CD8-positive, alpha-beta memory T cell (primary cell): ENCODE results near the gene EPHA3. TPM values are rescaled to one million over a fixed set of nuclear protein-coding genes. Genes with fewer than 3 reads are reported as not detected.

ENCODE experiments used
- CTCF ChIA-PET: fragments of 350-600 bp; sonication (Branson Sonifier 250); formaldehyde crosslinking; loops from one replicate; lab custom pipeline; 2021; ENCODE audit warnings: antibody characterized with exemption; lab: Charles Lee
- POLR2A ChIA-PET: fragments of 350-600 bp; sonication (Branson Sonifier 250); formaldehyde crosslinking; loops from one replicate; lab custom pipeline; 2021; ENCODE audit warnings: antibody characterized with exemption; lab: Charles Lee
- DNase-seq, 5 donors: peaks; one replicate each; pipeline versions ENCODE4 v3.0.0 to v3.0.0-alpha.2; 2020 to 2022; ENCODE audit warnings: mixed read lengths in 1 of 5
- H3K27ac ChIP-seq: one replicate; pipeline ENCODE4 v1.7.0; 2013; ENCODE audit warnings: low read depth, mild to moderate bottlenecking, low read length, moderate library complexity
- H3K27me3 ChIP-seq: 2 replicates; pipeline ENCODE4 v1.7.0; 2013; ENCODE audit warnings: low read length, mild to moderate bottlenecking; ENCODE audit not compliant: insufficient read depth, poor library complexity, severe bottlenecking
- H3K36me3 ChIP-seq: 2 replicates; pipeline ENCODE4 v1.7.0; 2013; ENCODE audit warnings: mild to moderate bottlenecking, low read length, moderate library complexity; ENCODE audit not compliant: insufficient read depth
- H3K4me1 ChIP-seq: 2 replicates; pipeline ENCODE4 v1.7.0; 2013; ENCODE audit warnings: mild to moderate bottlenecking, low read length, moderate library complexity; ENCODE audit not compliant: insufficient read depth
- H3K4me3 ChIP-seq: 2 replicates; pipeline ENCODE4 v1.7.0; 2013; ENCODE audit warnings: mild to moderate bottlenecking, low read length
- H3K9me3 ChIP-seq: 2 replicates; pipeline ENCODE4 v1.7.0; 2013; ENCODE audit warnings: mild to moderate bottlenecking, low read length
- H3K27ac Mint-ChIP-seq, 8 donors: one replicate each; pipeline ENCODE4 v1.8.0; 2020 to 2021; ENCODE audit warnings: mixed read lengths in 8 of 8, mild to moderate bottlenecking in 6 of 8, inconsistent platforms in 3 of 8, moderate library complexity in 3 of 8
- H3K27me3 Mint-ChIP-seq, 2 donors: one replicate each; pipeline ENCODE4 v1.8.0; 2020 to 2021; ENCODE audit warnings: mixed read lengths in 2 of 2, mild to moderate bottlenecking in 1 of 2, moderate library complexity in 1 of 2
- H3K36me3 Mint-ChIP-seq, 3 donors: one replicate each; pipeline ENCODE4 v1.8.0; 2020 to 2021; ENCODE audit warnings: mixed read lengths in 3 of 3, inconsistent platforms in 1 of 3, mild to moderate bottlenecking in 1 of 3
- H3K4me1 Mint-ChIP-seq, 3 donors: one replicate each; pipeline ENCODE4 v1.8.0; 2020 to 2021; ENCODE audit warnings: mixed read lengths in 3 of 3, inconsistent platforms in 1 of 3, mild to moderate bottlenecking in 1 of 3
- H3K4me3 Mint-ChIP-seq, 7 donors: one replicate each; pipeline ENCODE4 v1.8.0; 2020 to 2021; ENCODE audit warnings: mixed read lengths in 7 of 7, mild to moderate bottlenecking in 6 of 7, moderate library complexity in 4 of 7, inconsistent platforms in 2 of 7
- H3K9me3 Mint-ChIP-seq, 5 donors: one replicate each; pipeline ENCODE4 v1.8.0; 2020 to 2022; ENCODE audit warnings: mixed read lengths in 5 of 5, mild to moderate bottlenecking in 3 of 5, moderate library complexity in 2 of 5, inconsistent platforms in 1 of 5
- polyA plus RNA-seq: library from polyadenylated mRNA; unstranded; fragments of 300-500 nt; fragmentation: Illumina TruSeq; gene quantifications from one replicate; pipeline ENCODE4 v1.2.3, GENCODE V29; 2021
- total RNA-seq, 2 experiments: library from RNA; stranded (reverse); gene quantifications; one replicate each; pipeline ENCODE4 v1.2.3, GENCODE V29; 2021

Gene EPHA3
- total and polyA plus RNA-seq, 3 experiments from 2014 or later: not detected

DNA sequence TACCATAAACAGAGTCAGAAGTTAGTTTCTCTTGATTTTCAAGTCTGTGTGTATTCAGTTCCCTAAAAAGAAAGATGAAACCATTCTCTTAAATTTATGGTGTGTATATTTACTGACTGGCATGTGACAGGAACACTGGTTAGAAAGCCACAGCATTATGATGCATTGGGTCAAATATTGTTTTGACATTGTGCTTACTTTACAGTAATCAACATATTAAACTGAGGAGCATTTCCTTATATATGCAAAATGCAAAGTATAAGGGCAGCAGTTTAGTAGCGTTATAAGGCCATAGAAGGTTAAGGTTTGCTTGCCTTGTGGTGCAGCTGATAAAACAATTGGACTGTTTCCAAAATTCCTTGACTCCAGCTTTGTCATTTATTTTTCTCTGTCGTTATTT, 72.9 kb downstream of the EPHA3 start:
- no peaks in the 10 kb centered on the region for H3K27me3 Mint-ChIP-seq
- CTCF ChIA-PET: no interaction called here
- DNase-seq: no peak
- no peak overlapping the region for H3K4me3 ChIP-seq
- H3K4me1 Mint-ChIP-seq: no peaks in the 10 kb centered on the region
- H3K27me3 ChIP-seq: no peaks in the 10 kb centered on the region
- no peaks in the 10 kb centered on the region for H3K4me1 ChIP-seq
- no peak overlapping the region for H3K4me3 Mint-ChIP-seq
- H3K36me3 ChIP-seq: no peaks in the 10 kb centered on the region
- H3K9me3 Mint-ChIP-seq: peaks cover 1 to 19% (median 7%) of the 10 kb centered on the region in 5 donors
- no peak overlapping the region for H3K27ac Mint-ChIP-seq
- POLR2A ChIA-PET: no interaction called here
- no peaks in the 10 kb centered on the region for H3K9me3 ChIP-seq
- no peak overlapping the region for H3K27ac ChIP-seq
- no peaks in the 10 kb centered on the region for H3K36me3 Mint-ChIP-seq

DNA sequence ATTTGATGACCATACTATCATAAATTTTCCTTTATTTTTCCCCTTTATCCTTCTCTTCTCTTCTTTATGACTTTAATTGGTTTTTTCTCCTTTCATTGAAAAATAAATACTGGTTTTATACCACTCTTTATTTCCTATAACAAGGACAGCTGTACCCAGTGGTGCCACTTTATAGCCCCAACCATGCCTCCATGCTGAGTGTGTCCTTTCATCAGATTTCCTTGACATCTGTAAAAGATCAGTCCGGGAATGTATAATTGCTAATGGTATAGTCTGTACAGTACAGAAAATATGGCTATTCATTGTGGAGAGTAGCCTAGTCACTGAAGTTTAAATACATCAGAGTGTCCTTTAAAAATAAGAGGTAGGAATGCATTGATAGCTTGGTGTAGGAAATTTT, 74.6 kb downstream of the EPHA3 start:
- no peak overlapping the region for H3K27ac ChIP-seq
- H3K4me1 ChIP-seq: no peaks in the 10 kb centered on the region
- Mint-ChIP-seq H3K4me3 (no peak overlapping the region), H3K36me3 (no peaks in the 10 kb centered on the region), H3K27ac (no peak overlapping the region), H3K4me1 (no peaks in the 10 kb centered on the region), H3K27me3 (no peaks in the 10 kb centered on the region), H3K9me3 (peaks cover 2 to 19% (median 7%) of the 10 kb centered on the region in 5 donors)
- ChIA-PET CTCF (no interaction called here), POLR2A (no interaction called here)
- no peaks in the 10 kb centered on the region for H3K9me3 ChIP-seq
- no peak for DNase-seq
- no peaks in the 10 kb centered on the region for H3K27me3 ChIP-seq
- no peaks in the 10 kb centered on the region for H3K36me3 ChIP-seq
- no peak overlapping the region for H3K4me3 ChIP-seq

DNA sequence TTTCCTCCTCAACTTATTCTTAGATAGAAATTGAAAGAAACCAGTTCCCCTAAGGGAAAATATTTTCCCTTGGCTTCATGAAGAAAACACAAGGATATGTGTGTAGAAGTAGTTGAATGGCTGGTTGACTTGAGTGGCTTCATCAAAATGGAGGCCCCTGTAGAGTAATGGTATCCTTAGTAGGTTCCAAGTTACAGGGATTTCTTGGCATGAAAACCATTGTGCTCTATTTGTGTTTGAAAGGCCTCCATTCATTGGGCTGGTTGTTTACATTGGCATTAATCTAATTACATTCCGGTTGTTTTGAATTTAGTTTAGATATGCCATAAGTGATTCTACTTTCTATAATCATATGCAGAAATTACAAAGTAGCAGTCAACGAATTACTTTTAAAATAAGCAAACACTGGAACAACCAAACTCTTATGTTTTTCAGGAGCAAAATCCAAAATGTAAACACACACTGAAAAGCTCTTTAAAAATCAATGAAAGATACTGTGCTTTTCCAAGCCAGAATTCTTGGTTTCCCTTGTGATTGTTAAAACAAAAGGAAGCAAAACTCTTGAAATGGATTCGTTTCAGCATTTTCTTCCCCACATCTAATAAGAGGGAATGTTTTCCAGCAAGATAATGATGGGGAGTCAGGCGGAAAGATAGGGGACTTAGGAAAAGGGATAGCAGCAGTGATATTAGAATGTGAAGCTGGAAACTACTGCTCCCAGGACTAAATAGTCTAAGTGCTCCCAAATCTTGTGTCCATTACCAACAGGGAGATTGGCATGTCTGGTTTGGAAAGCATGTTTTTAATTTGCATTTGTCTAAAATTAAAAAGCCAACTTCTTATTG, 77.0 kb downstream of the EPHA3 start:
- H3K4me1 ChIP-seq: no peaks in the 10 kb centered on the region
- H3K27me3 ChIP-seq: no peaks in the 10 kb centered on the region
- ChIA-PET CTCF (no interaction called here), POLR2A (no interaction called here)
- no peaks in the 10 kb centered on the region for H3K9me3 ChIP-seq
- Mint-ChIP-seq H3K4me1 (no peaks in the 10 kb centered on the region), H3K9me3 (peaks cover 2 to 18% (median 9%) of the 10 kb centered on the region in 5 donors), H3K27me3 (no peaks in the 10 kb centered on the region), H3K27ac (no peak overlapping the region), H3K4me3 (no peak overlapping the region), H3K36me3 (no peaks in the 10 kb centered on the region)
- DNase-seq: no peak
- no peak overlapping the region for H3K4me3 ChIP-seq
- H3K27ac ChIP-seq: no peak overlapping the region
- no peaks in the 10 kb centered on the region for H3K36me3 ChIP-seq

DNA sequence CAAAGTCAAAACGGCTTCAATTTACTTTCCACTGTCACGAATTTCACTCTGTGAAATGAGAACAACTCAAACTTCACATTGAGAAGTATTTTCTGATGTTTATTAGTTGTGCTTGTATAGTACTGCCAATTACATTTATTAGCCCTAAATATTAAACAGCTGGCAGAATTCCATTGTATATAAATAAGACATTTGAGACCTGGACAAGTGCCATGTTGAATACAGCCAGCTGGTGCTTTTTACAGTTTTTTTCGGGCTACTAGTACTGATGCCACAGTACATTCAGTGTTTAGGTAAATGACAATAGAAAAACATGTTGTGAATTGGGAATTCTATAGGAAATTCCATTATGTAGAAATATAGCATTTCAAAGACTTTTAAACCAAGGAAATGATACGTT, 79.0 kb downstream of the EPHA3 start:
- Mint-ChIP-seq H3K27me3 (no peaks in the 10 kb centered on the region), H3K4me3 (no peak overlapping the region), H3K4me1 (no peaks in the 10 kb centered on the region), H3K9me3 (peaks cover 2 to 24% (median 9%) of the 10 kb centered on the region in 5 donors), H3K27ac (no peak overlapping the region), H3K36me3 (no peaks in the 10 kb centered on the region)
- CTCF ChIA-PET: no interaction called here
- Histone ChIP-seq H3K4me3 (no peak overlapping the region), H3K36me3 (no peaks in the 10 kb centered on the region), H3K9me3 (no peaks in the 10 kb centered on the region), H3K4me1 (no peaks in the 10 kb centered on the region), H3K27ac (no peak overlapping the region), H3K27me3 (no peaks in the 10 kb centered on the region)
- DNase-seq: no peak
- POLR2A ChIA-PET: no interaction called here

DNA sequence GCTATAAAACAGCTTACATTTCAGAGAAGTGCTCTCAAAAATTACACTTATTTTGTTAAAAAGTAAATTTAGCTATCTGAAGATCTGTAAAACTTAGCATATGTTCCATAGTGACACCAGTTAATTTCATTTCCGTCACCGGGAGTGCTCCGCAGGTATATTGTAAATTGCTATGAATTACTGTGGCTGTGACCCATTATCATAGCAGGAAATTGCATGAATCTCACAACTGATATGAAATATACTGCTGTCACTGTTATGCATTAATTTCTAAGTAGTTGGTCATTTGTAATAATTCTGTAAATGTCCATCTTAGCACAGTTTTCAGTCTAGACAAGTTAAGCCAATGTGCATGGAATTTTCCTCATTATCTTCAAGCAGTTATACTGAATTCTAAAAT, 91.2 kb downstream of the EPHA3 start:
- Histone ChIP-seq H3K4me1 (no peaks in the 10 kb centered on the region), H3K36me3 (no peaks in the 10 kb centered on the region), H3K4me3 (no peak overlapping the region), H3K27ac (no peak overlapping the region), H3K27me3 (no peaks in the 10 kb centered on the region), H3K9me3 (no peaks in the 10 kb centered on the region)
- Mint-ChIP-seq H3K27me3 (no peaks in the 10 kb centered on the region), H3K4me1 (no peaks in the 10 kb centered on the region), H3K36me3 (no peaks in the 10 kb centered on the region), H3K9me3 (peaks cover 2 to 27% (median 10%) of the 10 kb centered on the region in 5 donors), H3K4me3 (no peak overlapping the region), H3K27ac (no peak overlapping the region)
- POLR2A ChIA-PET: no interaction called here
- DNase-seq: no peak
- CTCF ChIA-PET: no interaction called here

DNA sequence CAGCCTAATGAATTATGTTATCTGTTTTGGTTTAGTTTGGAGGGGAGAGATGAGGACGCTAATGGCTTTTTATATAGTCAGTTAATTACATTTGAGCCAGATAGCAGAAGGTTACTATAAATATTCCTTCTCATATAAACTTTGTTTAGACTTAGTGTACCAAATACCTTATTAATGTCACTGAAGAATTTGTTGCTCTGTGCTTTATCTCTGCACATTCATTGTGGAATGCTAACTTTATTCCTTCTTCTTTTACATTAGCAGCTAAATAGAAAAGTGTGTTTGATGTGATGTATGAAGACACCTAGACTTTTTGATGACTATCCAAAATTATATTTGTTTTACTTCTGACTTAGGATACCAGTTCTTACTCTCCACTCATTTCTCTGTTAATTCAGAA, 105.2 kb downstream of the EPHA3 start:
- no peaks in the 10 kb centered on the region for H3K4me1 Mint-ChIP-seq
- Histone ChIP-seq H3K27me3 (no peaks in the 10 kb centered on the region), H3K4me1 (no peaks in the 10 kb centered on the region), H3K27ac (no peak overlapping the region), H3K36me3 (no peaks in the 10 kb centered on the region), H3K4me3 (no peak overlapping the region), H3K9me3 (no peaks in the 10 kb centered on the region)
- DNase-seq: no peak
- H3K4me3 Mint-ChIP-seq: no peak overlapping the region
- H3K27ac Mint-ChIP-seq: no peak overlapping the region
- peaks cover 3 to 27% (median 4%) of the 10 kb centered on the region in 5 donors for H3K9me3 Mint-ChIP-seq
- CTCF ChIA-PET: no interaction called here
- POLR2A ChIA-PET: no interaction called here
- H3K27me3 Mint-ChIP-seq: no peaks in the 10 kb centered on the region
- no peaks in the 10 kb centered on the region for H3K36me3 Mint-ChIP-seq

DNA sequence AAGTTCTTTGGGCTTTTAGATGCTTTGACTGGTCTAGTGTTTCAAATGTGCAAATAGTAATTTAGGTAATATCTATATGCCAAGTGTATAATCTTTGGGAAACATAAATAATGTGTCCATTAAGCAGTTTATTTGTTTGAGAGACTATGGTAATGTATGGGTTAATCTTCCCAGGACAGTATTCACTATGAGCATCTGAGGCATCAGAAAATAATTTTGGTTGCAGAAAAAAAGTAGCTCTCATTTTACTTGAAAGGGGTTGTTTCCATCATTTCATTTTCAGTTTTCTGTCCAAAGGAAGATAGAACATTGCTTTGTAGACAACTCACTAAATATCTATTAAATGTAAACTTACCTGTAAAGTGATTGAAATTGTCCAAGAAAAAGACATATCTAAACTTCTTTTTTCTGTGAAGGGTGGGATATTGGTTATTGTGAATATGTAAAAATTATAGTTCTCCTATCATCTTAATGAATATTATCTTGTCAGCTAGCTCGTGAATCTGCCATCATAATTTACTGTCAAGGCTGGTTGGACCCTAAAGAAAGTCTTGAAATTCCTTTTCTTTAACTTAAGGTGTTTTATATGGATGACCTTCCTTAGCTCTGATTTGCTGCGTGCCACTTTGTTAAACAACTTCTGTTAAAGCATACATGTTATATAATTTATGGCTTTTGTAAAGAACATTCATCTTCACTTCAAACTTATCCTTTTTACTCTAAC, 108.8 kb downstream of the EPHA3 start:
- Mint-ChIP-seq H3K9me3 (peaks cover 0 to 27% (median 10%) of the 10 kb centered on the region in 5 donors), H3K27ac (no peak overlapping the region), H3K4me1 (no peaks in the 10 kb centered on the region), H3K36me3 (no peaks in the 10 kb centered on the region), H3K4me3 (no peak overlapping the region), H3K27me3 (no peaks in the 10 kb centered on the region)
- Histone ChIP-seq H3K36me3 (no peaks in the 10 kb centered on the region), H3K4me3 (no peak overlapping the region), H3K27ac (no peak overlapping the region), H3K9me3 (no peaks in the 10 kb centered on the region), H3K4me1 (no peaks in the 10 kb centered on the region), H3K27me3 (no peaks in the 10 kb centered on the region)
- ChIA-PET POLR2A (no interaction called here), CTCF (no interaction called here)
- DNase-seq: no peak

DNA sequence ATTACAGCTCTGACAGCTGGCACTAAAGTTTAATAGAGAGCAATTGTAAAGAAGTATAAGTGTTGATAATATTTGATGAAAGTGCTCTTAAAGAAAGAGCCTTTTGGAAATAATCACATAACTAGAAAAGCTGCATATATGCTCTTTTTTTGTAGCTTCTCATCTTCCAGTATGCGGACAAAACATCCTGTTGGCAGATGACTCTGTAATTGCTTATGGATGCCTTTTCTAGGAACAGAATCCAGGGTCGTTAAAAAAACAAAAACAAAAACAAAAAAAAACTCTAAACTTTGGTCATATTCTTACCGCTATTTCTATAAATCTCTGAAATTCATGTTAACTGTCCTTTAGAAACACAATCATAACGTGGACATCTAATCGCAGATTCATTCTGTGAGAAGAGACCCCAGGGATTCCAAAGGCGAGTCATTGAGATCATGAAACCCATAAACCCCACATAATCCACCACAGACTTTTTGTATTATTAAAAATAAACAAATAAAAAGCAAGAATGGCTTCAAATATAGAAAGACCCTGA, 109.8 kb downstream of the EPHA3 start:
- no peak overlapping the region for H3K27ac Mint-ChIP-seq
- H3K4me1 Mint-ChIP-seq: no peaks in the 10 kb centered on the region
- CTCF ChIA-PET: no interaction called here
- H3K27me3 Mint-ChIP-seq: no peaks in the 10 kb centered on the region
- H3K27me3 ChIP-seq: no peaks in the 10 kb centered on the region
- no peak overlapping the region for H3K4me3 Mint-ChIP-seq
- H3K9me3 Mint-ChIP-seq: peaks cover 0 to 27% (median 8%) of the 10 kb centered on the region in 5 donors
- no peaks in the 10 kb centered on the region for H3K36me3 ChIP-seq
- POLR2A ChIA-PET: no interaction called here
- H3K36me3 Mint-ChIP-seq: no peaks in the 10 kb centered on the region
- DNase-seq: no peak
- H3K9me3 ChIP-seq: no peaks in the 10 kb centered on the region
- no peak overlapping the region for H3K27ac ChIP-seq
- H3K4me3 ChIP-seq: no peak overlapping the region
- H3K4me1 ChIP-seq: no peaks in the 10 kb centered on the region
